ENCODE results near the gene TUBA1A. TPM values are rescaled to one million over a fixed set of nuclear protein-coding genes. Genes with fewer than 3 reads are reported as not detected.

The TUBA1A gene
- total and polyA plus RNA-seq, 2 experiments from 2014 or later, result 189 to 424 TPM

- TF ChIP-seq ZNF331 (CRISPR knock-in tag; IDR thresholded peaks at IDR 0.05; ENCODE audit: low read depth) (no peak), NANOG (IDR thresholded peaks at IDR 0.05; ENCODE audit: borderline replicate concordance) (no peak), JUNB (IDR thresholded peaks at IDR 0.05; ENCODE audit: unreplicated experiment) (no peak)
Observed at GRCh38 chr12:49208146-49208545, 19.3 kb upstream of the TUBA1A start (continued).

GRCh38 chr12:49206389-49206788 lies 17.5 kb upstream of the TUBA1A start:
- H3K27me3 ChIP-seq (ENCODE audit: insufficient read depth), result no peaks in the 10 kb centered on the region
- TF ChIP-seq EZH2 (IDR thresholded peaks at IDR 0.05; ENCODE audit: low read depth, unreplicated experiment) (no peak), JUNB (IDR thresholded peaks at IDR 0.05; ENCODE audit: unreplicated experiment) (no peak), STAT1 (IDR thresholded peaks at IDR 0.05; ENCODE audit: unreplicated experiment) (no peak), ETS1 (IDR thresholded peaks at IDR 0.05) (no peak), REST (IDR thresholded peaks at IDR 0.05; ENCODE audit: unreplicated experiment) (no peak), NANOG (IDR thresholded peaks at IDR 0.05; ENCODE audit: borderline replicate concordance) (no peak), EZH2phosphoT487 (IDR thresholded peaks at IDR 0.05; ENCODE audit: unreplicated experiment) (no peak), ZNF114 (CRISPR knock-in tag; IDR thresholded peaks at IDR 0.05) (no peak), CREB1 (CRISPR knock-in tag; IDR thresholded peaks at IDR 0.05; ENCODE audit: low read depth) (no peak), POLR2AphosphoS5 (IDR thresholded peaks at IDR 0.05; ENCODE audit: low read depth) (no peak), ZNF331 (CRISPR knock-in tag; IDR thresholded peaks at IDR 0.05; ENCODE audit: low read depth) (no peak), ZNF462 (CRISPR knock-in tag; IDR thresholded peaks at IDR 0.05) (no peak), CTCF (conservative IDR thresholded peaks at IDR 0.05; ENCODE audit: low read depth in 2 of 2) (no peak)
- no peak overlapping the region for H3K27ac Mint-ChIP-seq
- no peaks in the 10 kb centered on the region for H3K9me2 ChIP-seq (ENCODE audit: insufficient read depth)
- H3K36me3 Mint-ChIP-seq (ENCODE audit: low read depth), result no peaks in the 10 kb centered on the region
- H3K27me3 Mint-ChIP-seq (ENCODE audit: insufficient read depth, low read depth, poor library complexity), result peaks cover 2% of the 10 kb centered on the region
- no peaks in the 10 kb centered on the region for H3K36me3 ChIP-seq (ENCODE audit: insufficient read depth)
- ATAC-seq (no peak), DNase-seq (ENCODE audit: low spot score) (no peak)
- H4K20me1 ChIP-seq (replicated peaks; ENCODE audit: insufficient read depth), result no peaks in the 10 kb centered on the region
- H3F3A ChIP-seq (replicated peaks; ENCODE audit: low read depth), result no peaks in the 10 kb centered on the region
- H3K79me2 ChIP-seq (replicated peaks; ENCODE audit: insufficient read depth), result no peaks in the 10 kb centered on the region
- no peak overlapping the region for H3K27ac ChIP-seq (ENCODE audit: low read depth)
- H3K4me2 ChIP-seq, result no peak overlapping the region
- H3K4me3 Mint-ChIP-seq, result no peak overlapping the region
- H3K4me1 Mint-ChIP-seq, result peaks cover 10% of the 10 kb centered on the region
- H3K4me3 ChIP-seq, result no peak overlapping the region
- H2AFZ ChIP-seq, result no peak overlapping the region
- H3K4me1 ChIP-seq (ENCODE audit: insufficient read depth), result no peaks in the 10 kb centered on the region; the same call in none of the 2 replicates
- H3K9me3 Mint-ChIP-seq, result no peaks in the 10 kb centered on the region

Measured in GM23338 (cell line).